DMS114 treated with DMSO at 0.1 percent for 48 hours (cell line): ENCODE data around the gene EZR.
"Not testable (repeated sequence)": the region's sequence is repeated elsewhere in the genome, so short reads cannot be mapped to it uniquely, and the experiment has no call there.

Experiments
- DNase-seq: peaks from one replicate; lab custom pipeline; 2025; ENCODE audit not compliant: unreplicated experiment; lab: John Stamatoyannopoulos, UW

The EZR gene

GRCh38 chr6:158799051-158799792 is 19.9 kb downstream of the EZR start:
- no peak for DNase-seq

GRCh38 chr6:158798311-158798710 is 20.9 kb downstream of the EZR start:
- DNase-seq: no peak

- DNase-seq: no peak
Measured at GRCh38 chr6:158797331-158798310, 21.5 kb downstream of the EZR start.

- DNase-seq: no peak
Measured at GRCh38 chr6:158796353-158796752, 22.8 kb downstream of the EZR start.

DNA sequence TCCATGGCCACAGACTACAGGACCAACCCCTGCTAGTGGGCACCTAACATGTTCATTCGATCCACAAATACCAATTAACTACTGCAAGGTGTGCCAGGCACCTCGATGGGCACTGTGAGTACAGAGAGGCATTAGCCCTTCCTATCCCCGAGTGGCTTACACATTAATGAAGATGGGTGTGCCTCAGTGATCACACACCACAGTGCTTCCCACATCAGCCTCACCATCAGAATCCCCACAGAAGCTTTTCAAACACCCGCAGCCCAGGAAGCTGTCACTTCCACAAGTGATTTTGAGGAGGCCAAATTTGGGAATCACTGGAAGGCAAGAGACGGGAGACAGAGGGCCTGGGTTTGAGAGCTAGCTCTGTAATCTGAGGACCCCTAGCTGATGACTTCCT is 23.7 kb downstream of the EZR start:
- DNase-seq: no peak

- no peak for DNase-seq
Measured at GRCh38 chr6:158793432-158793831, 25.7 kb downstream of the EZR start.

DNA sequence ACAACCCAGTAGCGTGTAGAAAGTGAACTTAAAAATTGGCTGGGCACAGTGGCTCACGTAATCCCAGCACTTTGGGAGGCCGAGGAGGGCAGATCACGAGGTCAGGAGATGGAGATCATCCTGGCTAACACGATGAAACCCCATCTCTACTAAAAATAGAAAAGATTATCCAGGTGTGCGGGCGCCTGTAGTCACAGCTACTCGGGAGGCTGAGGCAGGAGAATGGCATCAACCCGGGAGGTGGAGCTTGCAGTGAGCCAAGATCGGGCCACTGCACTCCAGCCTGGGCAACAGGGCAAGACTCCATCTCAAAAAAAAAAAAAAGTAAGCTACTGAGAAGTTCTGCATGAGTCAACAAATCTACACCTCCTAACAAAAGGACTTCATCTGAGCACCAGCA is 26.7 kb downstream of the EZR start:
- DNase-seq: not testable (repeated sequence)

- DNase-seq: no peak
Measured at GRCh38 chr6:158791274-158791855, 27.8 kb downstream of the EZR start.

GRCh38 chr6:158789115-158789917 is 29.9 kb downstream of the EZR start:
- no peak for DNase-seq

DNA sequence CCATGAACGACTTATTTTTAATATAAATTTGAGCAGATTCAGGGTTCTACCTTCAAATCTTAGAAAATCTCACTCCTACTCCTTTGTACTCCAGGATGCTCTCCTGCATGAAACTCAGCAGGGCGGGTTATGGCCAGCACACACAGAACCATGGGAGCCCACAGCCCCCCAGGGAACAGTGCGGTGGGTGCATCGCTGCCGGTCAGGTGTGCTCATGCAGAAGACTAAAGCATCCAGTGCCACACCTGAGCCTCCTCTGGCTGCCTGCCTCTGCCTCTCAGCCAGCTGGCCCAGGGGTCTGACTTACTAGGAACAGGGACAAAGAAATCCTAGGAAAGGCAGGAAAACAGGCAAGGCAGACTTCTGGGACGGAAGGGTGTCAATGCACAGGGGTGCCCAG is 31.8 kb downstream of the EZR start:
- DNase-seq: no peak

GRCh38 chr6:158786645-158787304 is 32.4 kb downstream of the EZR start:
- DNase-seq: no peak

DNA sequence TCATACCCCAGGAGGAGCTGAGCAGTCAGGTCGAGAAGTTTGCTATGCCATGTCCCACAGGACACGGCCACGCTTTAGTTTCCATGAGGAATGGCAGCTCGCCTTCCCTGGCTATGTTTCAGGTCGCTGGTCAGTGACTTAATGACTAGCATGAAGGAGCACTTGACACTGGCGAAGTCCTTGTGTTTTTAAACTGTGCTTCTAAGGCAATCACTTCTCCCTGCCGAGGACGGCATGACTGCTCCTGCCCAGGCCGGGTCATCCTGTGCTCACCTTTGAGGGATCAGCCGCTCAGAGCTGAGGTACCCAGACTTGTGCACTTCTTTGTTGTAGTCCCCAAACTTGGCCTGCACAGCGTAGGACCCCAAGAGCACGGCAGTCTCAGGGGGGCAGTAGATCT is 34.1 kb downstream of the EZR start:
- no peak for DNase-seq

DNA sequence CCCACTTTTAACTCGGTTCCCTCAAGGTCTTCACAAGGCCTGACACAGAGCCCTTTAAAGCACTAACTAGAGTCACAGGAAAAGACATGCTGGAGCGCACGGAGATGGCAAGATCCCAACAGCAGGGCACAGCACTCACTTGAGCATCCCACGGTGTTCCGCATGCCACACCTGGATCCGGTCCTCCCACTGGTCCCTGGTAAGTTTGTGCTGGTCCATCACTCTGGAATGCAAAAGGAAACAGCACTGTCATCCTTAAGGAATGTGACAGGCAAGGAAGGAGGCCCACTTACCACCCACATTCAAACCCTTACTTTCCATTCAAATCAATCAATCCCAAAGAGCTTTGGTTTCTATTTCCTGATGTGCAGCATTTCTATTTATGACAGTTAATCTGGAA is 34.7 kb downstream of the EZR start:
- no peak for DNase-seq

GRCh38 chr6:158783851-158784250 is 35.3 kb downstream of the EZR start:
- DNase-seq: no peak

DNA sequence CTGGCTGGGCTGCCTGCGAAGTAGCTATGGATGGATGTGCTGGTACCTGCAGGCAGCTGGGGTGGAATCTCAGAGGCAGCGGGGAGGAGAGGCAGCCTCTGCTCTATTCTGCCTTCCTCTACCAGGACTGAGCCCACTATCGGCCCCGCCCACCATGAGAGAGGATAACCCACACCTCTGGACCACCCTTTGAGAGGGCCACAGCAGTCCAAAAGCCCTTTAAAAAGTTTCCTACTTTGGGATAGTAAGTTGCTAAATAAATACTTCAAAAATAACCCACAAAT is 36.1 kb downstream of the EZR start:
- DNase-seq: no peak

- DNase-seq: no peak
Measured at GRCh38 chr6:158782432-158783166, 36.6 kb downstream of the EZR start.

DNA sequence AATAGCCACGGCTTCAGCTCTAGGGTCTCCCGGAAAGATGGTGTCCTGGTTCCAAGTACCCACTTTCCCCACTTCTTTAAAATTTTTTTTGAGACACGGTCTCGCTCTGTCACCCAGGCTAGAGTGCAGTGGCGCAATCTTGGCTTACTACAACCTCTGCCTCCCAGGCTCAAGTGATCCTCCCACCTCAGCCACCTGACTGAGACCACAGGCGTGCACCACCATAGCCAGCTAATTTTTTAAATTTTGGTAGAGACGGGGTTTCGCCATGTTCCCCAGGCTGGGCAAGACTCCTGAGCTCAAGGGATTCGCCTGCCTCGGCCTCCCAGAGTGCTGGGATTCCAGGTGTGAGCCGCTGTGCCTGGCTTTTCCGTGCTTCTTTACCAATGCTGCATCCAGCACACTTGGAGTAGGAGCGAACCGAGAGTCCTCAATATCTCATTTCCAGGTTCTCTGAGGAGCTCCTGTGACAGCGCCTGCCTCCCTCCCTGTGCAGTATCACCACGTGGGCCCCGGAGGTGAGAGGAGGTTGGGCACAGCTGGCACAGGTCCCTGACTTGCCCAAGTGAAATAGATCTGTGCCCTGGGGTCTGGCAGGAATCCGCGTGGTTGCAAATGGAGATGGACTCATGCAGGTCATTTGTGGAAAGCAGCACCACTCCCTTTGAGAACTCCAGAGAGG is 37.3 kb downstream of the EZR start:
- DNase-seq: no peak

GRCh38 chr6:158780988-158781691 is 38.0 kb downstream of the EZR start:
- no peak for DNase-seq
